ENCODE data around the gene PDXK.

DNA sequence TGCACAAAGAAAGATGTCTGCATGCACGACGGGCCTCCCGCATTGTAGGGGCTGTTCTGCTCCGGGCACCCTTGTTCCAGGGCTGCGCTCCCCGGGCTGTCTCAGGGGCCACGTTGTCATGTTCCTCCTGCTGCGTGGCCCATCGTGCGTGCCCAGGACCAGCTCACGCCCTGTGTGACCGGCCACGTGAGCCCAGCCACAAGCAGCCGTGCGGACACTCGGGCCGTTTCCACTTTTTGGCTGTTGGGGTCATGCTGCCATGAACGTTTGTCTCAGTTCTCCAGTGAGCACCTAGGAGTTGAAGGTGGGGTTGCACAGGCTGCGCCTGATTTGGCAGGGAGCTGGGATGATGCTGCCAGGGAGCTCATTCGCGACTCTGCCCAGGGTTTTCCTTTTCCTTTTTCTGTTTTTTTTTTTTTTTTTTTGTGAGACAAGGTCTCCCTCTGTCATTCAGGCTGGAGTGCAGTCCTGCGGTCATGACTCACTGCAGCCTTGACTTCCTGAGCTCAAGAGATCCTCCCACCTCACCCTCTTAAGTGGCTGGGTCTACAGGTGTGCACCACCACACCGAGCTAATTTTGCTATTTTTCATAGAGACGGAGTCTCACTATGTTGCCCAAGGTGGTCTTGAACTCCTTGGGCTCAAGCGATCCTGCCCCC lies 17.4 kb downstream of the PDXK start:
- TF ChIP-seq, protein P1, sequence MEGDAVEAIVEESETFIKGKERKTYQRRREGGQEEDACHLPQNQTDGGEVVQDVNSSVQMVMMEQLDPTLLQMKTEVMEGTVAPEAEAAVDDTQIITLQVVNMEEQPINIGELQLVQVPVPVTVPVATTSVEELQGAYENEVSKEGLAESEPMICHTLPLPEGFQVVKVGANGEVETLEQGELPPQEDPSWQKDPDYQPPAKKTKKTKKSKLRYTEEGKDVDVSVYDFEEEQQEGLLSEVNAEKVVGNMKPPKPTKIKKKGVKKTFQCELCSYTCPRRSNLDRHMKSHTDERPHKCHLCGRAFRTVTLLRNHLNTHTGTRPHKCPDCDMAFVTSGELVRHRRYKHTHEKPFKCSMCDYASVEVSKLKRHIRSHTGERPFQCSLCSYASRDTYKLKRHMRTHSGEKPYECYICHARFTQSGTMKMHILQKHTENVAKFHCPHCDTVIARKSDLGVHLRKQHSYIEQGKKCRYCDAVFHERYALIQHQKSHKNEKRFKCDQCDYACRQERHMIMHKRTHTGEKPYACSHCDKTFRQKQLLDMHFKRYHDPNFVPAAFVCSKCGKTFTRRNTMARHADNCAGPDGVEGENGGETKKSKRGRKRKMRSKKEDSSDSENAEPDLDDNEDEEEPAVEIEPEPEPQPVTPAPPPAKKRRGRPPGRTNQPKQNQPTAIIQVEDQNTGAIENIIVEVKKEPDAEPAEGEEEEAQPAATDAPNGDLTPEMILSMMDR (IDR thresholded peaks at IDR 0.05; ENCODE audit: extremely low read depth in 1 of 2, insufficient read depth in 1 of 2, low read depth in 1 of 2, low read length in 2 of 2), result no peak
- no peak for TF ChIP-seq JUN (IDR thresholded peaks at IDR 0.05; ENCODE audit: borderline replicate concordance, insufficient read depth, insufficient read length, low read depth)
- no peak for TF ChIP-seq POLR2A (IDR thresholded peaks at IDR 0.05; ENCODE audit: low read depth, low read length)
- TF ChIP-seq EZH2 (IDR thresholded peaks at IDR 0.05; ENCODE audit: borderline replicate concordance, low read depth, low read length, severe bottlenecking), result no peak
- TF ChIP-seq, protein P2, sequence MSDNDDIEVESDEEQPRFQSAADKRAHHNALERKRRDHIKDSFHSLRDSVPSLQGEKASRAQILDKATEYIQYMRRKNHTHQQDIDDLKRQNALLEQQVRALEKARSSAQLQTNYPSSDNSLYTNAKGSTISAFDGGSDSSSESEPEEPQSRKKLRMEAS (IDR thresholded peaks at IDR 0.05; ENCODE audit: insufficient read depth, insufficient read length), result no peak

Data from endothelial cell of umbilical vein (primary cell).